ENCODE results near the gene WIPF3.

Gene WIPF3

GRCh38 chr7:29779017-29779416 is 27.3 kb upstream of the WIPF3 start:
- DNase-seq (ENCODE audit: low read depth): no peak
- no peak overlapping the region for H3K4me3 ChIP-seq (ENCODE audit: low read depth, low read length)
- TF ChIP-seq CTCF (IDR thresholded peaks at IDR 0.05; ENCODE audit: insufficient read depth, low read depth, low read length, missing control alignments): no peak

DNA sequence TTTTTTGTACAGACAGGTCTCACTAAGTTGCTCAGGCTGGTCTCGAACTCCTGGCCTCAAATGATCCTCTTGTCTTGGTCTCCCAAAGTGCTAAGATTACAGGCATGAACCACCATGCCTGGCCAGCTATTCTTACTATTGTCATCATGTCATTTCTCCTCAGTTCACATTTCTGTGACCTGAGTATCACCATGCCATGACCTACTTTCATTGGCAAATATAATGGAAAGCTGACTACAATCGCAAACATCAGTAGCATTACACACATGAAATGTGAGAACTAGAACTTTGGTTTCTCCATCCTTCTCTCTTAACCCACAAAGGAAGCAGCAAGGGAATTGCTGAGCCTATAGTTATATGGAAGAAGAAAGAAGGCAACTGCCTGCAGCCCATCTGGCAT is 26.0 kb upstream of the WIPF3 start:
- no peak for DNase-seq (ENCODE audit: low read depth)
- TF ChIP-seq CTCF (IDR thresholded peaks at IDR 0.05; ENCODE audit: insufficient read depth, low read depth, low read length, missing control alignments): no peak
- H3K4me3 ChIP-seq (ENCODE audit: low read depth, low read length): no peak overlapping the region

GRCh38 chr7:29783671-29784070 is 22.6 kb upstream of the WIPF3 start:
- H3K4me3 ChIP-seq (ENCODE audit: low read depth, low read length): no peak overlapping the region
- no peak for DNase-seq (ENCODE audit: low read depth)
- TF ChIP-seq CTCF (IDR thresholded peaks at IDR 0.05; ENCODE audit: insufficient read depth, low read depth, low read length, missing control alignments): no peak

GRCh38 chr7:29793507-29793906 is 12.8 kb upstream of the WIPF3 start:
- DNase-seq (ENCODE audit: low read depth): no peak
- TF ChIP-seq CTCF (IDR thresholded peaks at IDR 0.05; ENCODE audit: insufficient read depth, low read depth, low read length, missing control alignments): no peak
- no peak overlapping the region for H3K4me3 ChIP-seq (ENCODE audit: low read depth, low read length)

DNA sequence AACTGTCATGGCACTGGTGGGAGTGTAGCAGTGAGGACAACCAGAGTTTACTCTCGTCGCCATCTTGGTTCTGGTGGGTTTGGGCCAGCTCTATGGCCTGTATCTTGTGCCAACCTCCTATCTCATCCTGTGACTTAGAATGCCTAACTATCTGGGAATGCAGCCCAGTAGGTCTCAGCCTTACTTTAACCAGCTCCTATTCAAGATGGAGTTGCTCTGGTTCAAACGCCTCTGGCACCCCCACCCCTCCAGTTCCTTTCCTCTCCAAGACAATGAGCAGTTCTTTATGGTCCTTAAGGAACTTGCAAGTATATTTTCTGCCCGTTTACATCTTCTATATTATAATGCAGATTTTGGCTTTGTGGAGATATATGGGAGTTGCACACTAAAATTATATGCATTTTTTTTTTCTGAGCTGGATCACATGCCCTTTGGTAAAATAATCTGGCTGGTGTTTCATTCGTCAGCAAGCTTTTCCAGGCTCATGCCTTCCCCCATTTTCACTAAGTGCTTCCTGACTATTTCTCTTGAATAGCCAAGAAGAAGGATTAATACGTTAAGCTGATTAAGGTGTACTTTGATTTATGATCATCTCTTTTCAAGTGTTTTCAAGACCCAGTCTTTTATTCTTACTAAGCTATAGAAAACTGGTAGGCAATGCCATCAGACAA is 11.2 kb upstream of the WIPF3 start:
- no peak for DNase-seq (ENCODE audit: low read depth)
- no peak overlapping the region for H3K4me3 ChIP-seq (ENCODE audit: low read depth, low read length)
- TF ChIP-seq CTCF (IDR thresholded peaks at IDR 0.05; ENCODE audit: insufficient read depth, low read depth, low read length, missing control alignments): no peak

GRCh38 chr7:29795696-29796580 is 10.4 kb upstream of the WIPF3 start:
- no peak for DNase-seq (ENCODE audit: low read depth)
- no peak for TF ChIP-seq CTCF (IDR thresholded peaks at IDR 0.05; ENCODE audit: insufficient read depth, low read depth, low read length, missing control alignments)
- H3K4me3 ChIP-seq (ENCODE audit: low read depth, low read length): no peak overlapping the region
